LNCaP clone FGC (cell line): Measurements from ENCODE around the gene TSPAN3.
A peak's percentile ranks its signal among the peaks of the same experiment; 100 is the strongest.

ENCODE experiments used
- DNase-seq: peaks from one replicate; pipeline ENCODE4 v3.0.0-alpha.2; 2011; ENCODE audit warnings: low read depth
- H3K4me3 ChIP-seq: 2 replicates; pipeline ENCODE4 v1.5.1; 2011; ENCODE audit warnings: mild to moderate bottlenecking, low read depth, low read length, control low read depth
- CTCF ChIP-seq: IDR thresholded peaks from 2 replicates; pipeline ENCODE4 v1.5.1; 2012; ENCODE audit warnings: mild to moderate bottlenecking; ENCODE audit not compliant: control insufficient read depth, insufficient read depth; ENCODE audit errors: extremely low read depth

The TSPAN3 gene

GRCh38 chr15:77059786-77060361 is 11.0 kb downstream of the TSPAN3 start:
- H3K4me3 ChIP-seq: no peak overlapping the region
- DNase-seq: no peak
- no peak for TF ChIP-seq CTCF

- no peak for DNase-seq
- no peak overlapping the region for H3K4me3 ChIP-seq
- TF ChIP-seq CTCF: no peak
Observed at GRCh38 chr15:77058468-77058867, 12.4 kb downstream of the TSPAN3 start.

GRCh38 chr15:77057685-77058084 is 13.2 kb downstream of the TSPAN3 start:
- no peak overlapping the region for H3K4me3 ChIP-seq
- TF ChIP-seq CTCF: no peak
- no peak for DNase-seq

- no peak for DNase-seq
- TF ChIP-seq CTCF: no peak
- no peak overlapping the region for H3K4me3 ChIP-seq
Observed at GRCh38 chr15:77057072-77057471, 13.8 kb downstream of the TSPAN3 start.

DNA sequence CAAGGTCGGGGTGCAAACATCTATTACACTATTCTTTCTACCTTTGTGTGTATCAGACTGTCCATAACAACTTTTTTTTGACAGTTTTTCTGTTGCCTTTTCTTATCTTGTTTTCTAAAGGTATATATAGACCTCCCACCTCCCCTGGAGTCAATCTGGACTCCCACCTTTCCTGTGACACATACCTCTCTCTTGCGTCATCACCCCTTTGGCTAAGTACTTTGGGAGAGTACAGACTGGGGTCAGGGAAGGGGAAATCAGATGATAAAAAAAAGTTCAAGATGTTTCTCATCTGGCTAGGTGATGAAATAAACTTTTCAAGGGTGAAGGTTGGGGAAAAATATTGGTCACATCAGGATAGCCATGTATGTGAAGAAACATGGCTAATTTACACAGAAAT is 17.2 kb downstream of the TSPAN3 start:
- H3K4me3 ChIP-seq: no peak overlapping the region
- DNase-seq: no peak
- TF ChIP-seq CTCF: no peak

- DNase-seq: peak; percentile 55
- TF ChIP-seq CTCF: no peak
- H3K4me3 ChIP-seq: no peak overlapping the region
Observed at GRCh38 chr15:77052556-77052955, 18.4 kb downstream of the TSPAN3 start.

GRCh38 chr15:77048135-77048876 is 22.6 kb downstream of the TSPAN3 start:
- no peak for TF ChIP-seq CTCF
- no peak for DNase-seq
- H3K4me3 ChIP-seq: no peak overlapping the region
